Fibroblast of villous mesenchyme (primary cell): ENCODE measurements around the gene SNX12. TPM values are rescaled to one million over a fixed set of nuclear protein-coding genes. Genes with fewer than 3 reads are reported as not detected.

Source experiments
- DNase-seq: peaks from one replicate; pipeline ENCODE4 v3.0.0-alpha.2; 2010; ENCODE audit warnings: low read depth
- H3K4me3 ChIP-seq: 2 replicates; pipeline ENCODE4 v1.5.1; 2011; ENCODE audit warnings: low read depth, mild to moderate bottlenecking, low read length
- total RNA-seq: library from RNA; depleted of rRNA; stranded (reverse); fragments of >200 nt; gene quantifications from 2 replicates; pipeline ENCODE4 v1.2.3, GENCODE V29; 2012
- TF ChIP-seq, protein P1 (sequence below): IDR thresholded peaks from 2 replicates; pipeline ENCODE4 v1.5.1; 2012; ENCODE audit warnings: low read depth, mild to moderate bottlenecking, low read length; ENCODE audit not compliant: insufficient read depth

The SNX12 gene
- total RNA-seq, 1 donor, result 73.4 TPM

DNA sequence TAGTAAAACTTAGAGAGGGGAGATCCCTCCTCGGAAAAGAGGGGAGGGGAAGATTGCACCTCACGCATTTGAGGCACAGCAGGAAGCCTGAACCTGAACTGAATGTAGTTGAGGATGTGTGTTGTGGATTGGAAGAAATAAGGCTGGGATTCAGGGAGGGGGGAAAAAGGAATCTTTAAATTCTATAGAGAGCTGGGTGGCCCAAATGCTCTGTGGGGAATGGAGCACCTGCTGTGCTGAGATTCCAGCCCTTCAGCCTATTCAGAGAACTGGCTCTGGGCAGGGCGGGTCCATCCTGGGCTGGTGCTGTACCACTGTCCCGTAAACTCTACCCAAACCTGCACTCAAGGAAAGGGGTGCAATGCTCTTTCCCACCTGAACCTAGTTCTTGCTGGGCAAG is 31.6 kb upstream of the SNX12 start:
- DNase-seq, result no peak
- no peak overlapping the region for H3K4me3 ChIP-seq
- TF ChIP-seq, protein P1, sequence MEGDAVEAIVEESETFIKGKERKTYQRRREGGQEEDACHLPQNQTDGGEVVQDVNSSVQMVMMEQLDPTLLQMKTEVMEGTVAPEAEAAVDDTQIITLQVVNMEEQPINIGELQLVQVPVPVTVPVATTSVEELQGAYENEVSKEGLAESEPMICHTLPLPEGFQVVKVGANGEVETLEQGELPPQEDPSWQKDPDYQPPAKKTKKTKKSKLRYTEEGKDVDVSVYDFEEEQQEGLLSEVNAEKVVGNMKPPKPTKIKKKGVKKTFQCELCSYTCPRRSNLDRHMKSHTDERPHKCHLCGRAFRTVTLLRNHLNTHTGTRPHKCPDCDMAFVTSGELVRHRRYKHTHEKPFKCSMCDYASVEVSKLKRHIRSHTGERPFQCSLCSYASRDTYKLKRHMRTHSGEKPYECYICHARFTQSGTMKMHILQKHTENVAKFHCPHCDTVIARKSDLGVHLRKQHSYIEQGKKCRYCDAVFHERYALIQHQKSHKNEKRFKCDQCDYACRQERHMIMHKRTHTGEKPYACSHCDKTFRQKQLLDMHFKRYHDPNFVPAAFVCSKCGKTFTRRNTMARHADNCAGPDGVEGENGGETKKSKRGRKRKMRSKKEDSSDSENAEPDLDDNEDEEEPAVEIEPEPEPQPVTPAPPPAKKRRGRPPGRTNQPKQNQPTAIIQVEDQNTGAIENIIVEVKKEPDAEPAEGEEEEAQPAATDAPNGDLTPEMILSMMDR, result no peak

DNA sequence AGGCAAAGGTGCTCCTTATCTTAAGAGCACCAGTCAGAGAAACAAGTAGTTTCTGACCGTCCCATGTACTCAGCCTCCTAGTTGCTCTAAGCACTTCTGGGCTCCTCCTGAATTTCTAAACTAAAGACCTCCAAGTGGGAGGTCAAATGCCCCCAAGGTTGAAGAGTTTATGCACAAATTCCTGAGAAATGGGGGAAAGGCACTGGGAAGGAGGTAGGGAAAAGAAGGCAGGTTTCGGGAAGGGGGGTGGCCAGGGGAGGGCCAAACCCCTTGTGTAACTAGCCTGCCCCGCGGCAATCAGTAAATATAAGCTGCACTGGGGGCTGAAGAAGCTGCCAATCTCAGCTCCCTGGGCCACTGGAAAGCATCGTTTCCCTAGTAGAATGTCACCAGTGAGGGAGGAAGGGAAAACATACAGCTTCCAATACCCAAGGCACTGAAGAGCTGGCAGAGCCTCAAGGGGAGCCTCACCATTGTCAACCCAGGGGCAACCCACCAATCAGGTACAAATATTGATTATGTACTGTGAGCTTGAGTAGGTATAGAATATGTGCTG is 30.9 kb upstream of the SNX12 start:
- TF ChIP-seq, protein P1, result no peak
- no peak for DNase-seq
- no peak overlapping the region for H3K4me3 ChIP-seq

DNA sequence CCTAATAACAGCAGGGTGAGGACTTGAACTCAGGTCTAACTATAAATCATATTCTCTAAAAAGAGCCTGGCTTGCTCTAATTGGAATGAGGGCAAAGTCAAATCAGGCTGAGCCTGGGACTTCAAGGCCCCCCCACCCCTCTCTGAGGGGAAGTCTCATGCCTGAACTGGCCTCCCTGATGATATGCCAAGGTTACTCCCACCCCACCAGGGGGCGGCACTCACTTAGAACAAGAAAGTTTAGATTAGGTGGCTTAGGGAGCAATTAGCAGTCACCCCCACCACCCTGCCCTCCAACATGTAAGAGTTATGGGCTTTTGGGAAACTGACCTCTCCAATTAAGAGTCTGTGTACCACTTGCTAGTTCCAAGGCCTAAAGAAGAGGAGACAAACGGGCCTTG is 30.2 kb upstream of the SNX12 start:
- no peak overlapping the region for H3K4me3 ChIP-seq
- DNase-seq, result peak; percentile 62
- TF ChIP-seq, protein P1, result peak; percentile 60

DNA sequence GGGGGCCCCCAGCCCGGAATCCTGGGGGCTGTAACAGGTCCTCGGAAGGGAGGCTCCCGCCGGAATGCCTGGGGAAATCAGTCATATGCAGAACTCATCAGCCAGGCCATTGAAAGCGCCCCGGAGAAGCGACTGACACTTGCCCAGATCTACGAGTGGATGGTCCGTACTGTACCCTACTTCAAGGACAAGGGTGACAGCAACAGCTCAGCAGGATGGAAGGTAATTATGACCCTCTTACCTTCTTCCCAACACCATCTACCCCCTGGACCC is 28.6 kb upstream of the SNX12 start:
- TF ChIP-seq, protein P1, result no peak
- peak overlapping the region; percentile 69 for H3K4me3 ChIP-seq
- no peak for DNase-seq

DNA sequence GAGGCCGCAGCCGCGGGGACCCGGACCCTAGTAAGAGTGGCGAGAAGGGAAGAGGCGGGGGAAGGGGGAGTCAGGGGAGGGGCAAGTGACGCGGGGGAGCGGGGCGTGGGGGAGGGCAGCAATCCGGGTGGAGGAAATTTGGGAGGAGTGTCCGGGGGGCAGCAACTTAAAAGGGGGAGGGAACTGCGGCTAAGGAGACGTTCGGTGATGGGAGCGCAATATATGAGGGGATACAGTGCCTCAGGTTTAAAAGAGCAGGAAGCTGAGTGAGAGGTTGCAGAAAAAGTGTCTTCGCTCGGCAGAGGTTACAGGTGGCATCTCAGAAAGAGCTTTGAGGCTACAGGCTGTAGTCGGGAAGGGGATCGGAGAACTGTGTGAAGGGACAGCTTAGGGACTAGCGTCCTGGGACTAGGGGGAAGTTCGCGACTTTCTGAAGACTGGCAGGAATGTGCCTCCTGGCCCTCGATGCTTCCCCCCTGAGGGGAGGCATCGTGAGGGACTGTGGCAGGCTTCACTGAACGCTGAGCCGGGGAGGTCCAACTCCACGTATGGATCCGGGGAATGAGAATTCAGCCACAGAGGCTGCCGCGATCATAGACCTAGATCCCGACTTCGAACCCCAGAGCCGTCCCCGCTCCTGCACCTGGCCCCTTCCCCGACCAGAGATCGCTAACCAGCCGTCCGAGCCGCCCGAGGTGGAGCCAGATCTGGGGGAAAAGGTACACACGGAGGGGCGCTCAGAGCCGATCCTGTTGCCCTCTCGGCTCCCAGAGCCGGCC is 28.0 kb upstream of the SNX12 start:
- DNase-seq, result peak; percentile 48
- TF ChIP-seq, protein P1, result no peak
- H3K4me3 ChIP-seq, result peak overlapping the region; percentile 69

DNA sequence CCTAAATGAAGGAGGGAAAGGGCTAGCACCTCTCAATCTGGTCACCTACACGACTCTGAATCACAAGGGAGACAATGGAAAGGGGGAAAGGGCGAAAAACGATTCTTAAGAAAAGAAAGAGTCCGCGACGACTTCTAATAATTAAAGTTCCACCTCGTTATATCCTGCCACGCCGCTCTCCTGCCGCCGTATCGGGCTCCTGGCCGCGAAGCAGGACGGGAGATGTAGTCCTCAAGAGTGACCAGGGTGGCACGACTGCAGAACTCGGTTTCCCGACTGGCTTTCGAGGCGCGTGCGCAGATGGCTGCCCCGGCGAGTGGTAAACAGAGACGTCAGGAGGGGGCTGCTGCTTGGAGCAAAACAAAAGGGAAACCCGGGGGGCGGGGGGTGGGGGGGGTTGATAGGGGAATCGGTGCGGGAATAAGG is 27.4 kb upstream of the SNX12 start, which contains the start of gene FOXO4:
FOXO4 (plus strand) TSS at position 297 of the 426 bp plus-strand sequence. CDS start 678 bp downstream, outside the sequence.
- H3K4me3 ChIP-seq, result peak within 1 kb of the TSS; percentile 69
- TF ChIP-seq, protein P1, result no peak
- peak; percentile 82 for DNase-seq
